Caco-2 (cell line): Measurements from ENCODE around the gene TGFBRAP1. TPM values are rescaled to one million over a fixed set of nuclear protein-coding genes. Genes with fewer than 3 reads are reported as not detected.
"Not testable (repeated sequence)": the region's sequence is repeated elsewhere in the genome, so short reads cannot be mapped to it uniquely, and the experiment has no call there.

Experiments used
- BruUV-seq: library from RNA; stranded (reverse); fragments of 400-500 nt; replicated peaks from 2 replicates; lab custom pipeline; 2021; lab: Mats Ljungman, UMichigan
- CTCF ChIA-PET: fragments of 300-600 bp; sonication (Branson Sonifier 250); formaldehyde crosslinking; loops from one replicate; lab custom pipeline; 2022; ENCODE audit warnings: antibody characterized with exemption; lab: Charles Lee
- POLR2A ChIA-PET: fragments of 300-600 bp; sonication (Branson Sonifier 250); formaldehyde crosslinking; loops from one replicate; lab custom pipeline; 2022; ENCODE audit warnings: antibody characterized with exemption; lab: Charles Lee
- DNase-seq, 2 experiments: peaks; one replicate each; pipeline versions ENCODE4 v3.0.0 to v3.0.0-alpha.2; 2020 to 2022
- H3K27me3 ChIP-seq: replicated peaks from 2 replicates; pipeline ENCODE4 v1.6.0; 2011; ENCODE audit warnings: low read length; ENCODE audit not compliant: control insufficient read depth, insufficient read depth
- H3K36me3 ChIP-seq: 2 replicates; pipeline ENCODE4 v1.5.1; 2011; ENCODE audit warnings: low read length; ENCODE audit not compliant: control insufficient read depth, insufficient read depth
- H3K4me1 ChIP-seq: fragments of 250-450 bp; sonication (Bioruptor Pico); 2 replicates; pipeline ENCODE4 v1.5.1; 2020; ENCODE audit warnings: mild to moderate bottlenecking
- H3K4me3 ChIP-seq: 2 replicates; pipeline ENCODE4 v1.5.1; 2011; ENCODE audit warnings: low read depth, mild to moderate bottlenecking, control low read depth, low read length
- H3K9me3 ChIP-seq: fragments of 250-450 bp; sonication (Bioruptor Pico); 2 replicates; pipeline ENCODE4 v1.5.1; 2020; ENCODE audit warnings: mild to moderate bottlenecking, moderate library complexity
- H3K27ac Mint-ChIP-seq: one replicate; pipeline ENCODE4 v1.8.0; 2022; ENCODE audit warnings: mixed read lengths; ENCODE audit not compliant: unreplicated experiment
- H3K27me3 Mint-ChIP-seq: one replicate; pipeline ENCODE4 v1.8.0; 2022; ENCODE audit warnings: mixed read lengths; ENCODE audit not compliant: insufficient read depth, unreplicated experiment
- H3K36me3 Mint-ChIP-seq: one replicate; pipeline ENCODE4 v1.8.0; 2022; ENCODE audit warnings: mild to moderate bottlenecking, mixed read lengths; ENCODE audit not compliant: insufficient read depth, unreplicated experiment
- H3K4me1 Mint-ChIP-seq: one replicate; pipeline ENCODE4 v1.8.0; 2022; ENCODE audit warnings: low read depth, mixed read lengths; ENCODE audit not compliant: unreplicated experiment
- H3K4me3 Mint-ChIP-seq: one replicate; pipeline ENCODE4 v1.8.0; 2022; ENCODE audit warnings: mild to moderate bottlenecking, moderate library complexity, mixed read lengths; ENCODE audit not compliant: unreplicated experiment
- H3K9me3 Mint-ChIP-seq: one replicate; pipeline ENCODE4 v1.8.0; 2022; ENCODE audit warnings: mixed read lengths; ENCODE audit not compliant: unreplicated experiment
- CTCF ChIP-seq, 2 experiments: fragments of 200-600 bp in 1 of 2; IDR thresholded peaks; 1 replicate in 1 of 2; 2 replicates in 1 of 2; pipeline versions ENCODE4 v1.5.1 to v1.8.0; 2011 to 2022; ENCODE audit warnings: antibody characterized with exemption in 1 of 2, control low read depth in 1 of 2, inconsistent platforms in 1 of 2, low read depth in 1 of 2, low read length in 1 of 2, mild to moderate bottlenecking in 1 of 2, moderate library complexity in 1 of 2; ENCODE audit not compliant: insufficient read depth in 1 of 2, severe bottlenecking in 1 of 2, unreplicated experiment in 1 of 2
- intact Hi-C: fragments of 100-400 bp; cut with micrococcal nuclease; formaldehyde crosslinking; loops from one replicate; pipeline ENCODE4 v1.10.0; 2022; ENCODE audit not compliant: unreplicated experiment
- total RNA-seq: library from RNA; stranded (reverse); gene quantifications from 2 replicates; pipeline ENCODE4 v1.2.3, GENCODE V29; 2022

Gene TGFBRAP1
- total RNA-seq, 1 experiment from 2014 or later, result 26.0 TPM

- DNase-seq, result no peak
- Histone ChIP-seq H3K4me3 (no peak overlapping the region), H3K27me3 (no peaks in the 10 kb centered on the region), H3K36me3 (no peaks in the 10 kb centered on the region), H3K9me3 (no peaks in the 10 kb centered on the region), H3K4me1 (peaks cover 12% of the 10 kb centered on the region; the same call in 1 of the 2 replicates)
- no TSS peak for BruUV-seq
- ChIA-PET CTCF (no interaction called here), POLR2A (no interaction called here)
- TF ChIP-seq CTCF (IDR thresholded peaks at IDR 0.05; ENCODE audit: insufficient read depth in 1 of 2, low read depth in 1 of 2, low read length in 1 of 2, severe bottlenecking in 1 of 2, unreplicated experiment in 1 of 2), result no peak
- peaks cover 2% of the 10 kb centered on the region for H3K27me3 Mint-ChIP-seq
- no peak overlapping the region for H3K27ac Mint-ChIP-seq
- H3K9me3 Mint-ChIP-seq, result no peaks in the 10 kb centered on the region
- no peak overlapping the region for H3K4me3 Mint-ChIP-seq
- peaks cover 7% of the 10 kb centered on the region for H3K4me1 Mint-ChIP-seq
- intact Hi-C loops, result no loop called here
- H3K36me3 Mint-ChIP-seq, result peaks cover 7% of the 10 kb centered on the region
Measured at GRCh38 chr2:105254531-105255210, 74.9 kb downstream of the TGFBRAP1 start.

- H3K9me3 Mint-ChIP-seq, result no peaks in the 10 kb centered on the region
- no peak overlapping the region for H3K27ac Mint-ChIP-seq
- Histone ChIP-seq H3K4me1 (peaks cover 12% of the 10 kb centered on the region; the same call in 1 of the 2 replicates), H3K9me3 (no peaks in the 10 kb centered on the region), H3K27me3 (no peaks in the 10 kb centered on the region), H3K36me3 (no peaks in the 10 kb centered on the region), H3K4me3 (no peak overlapping the region)
- peaks cover 7% of the 10 kb centered on the region for H3K4me1 Mint-ChIP-seq
- peaks cover 7% of the 10 kb centered on the region for H3K36me3 Mint-ChIP-seq
- H3K4me3 Mint-ChIP-seq, result no peak overlapping the region
- no peak for DNase-seq
- intact Hi-C loops, result no loop called here
- ChIA-PET POLR2A (no interaction called here), CTCF (no interaction called here)
- BruUV-seq, result no TSS peak
- TF ChIP-seq CTCF (IDR thresholded peaks at IDR 0.05; ENCODE audit: insufficient read depth in 1 of 2, low read depth in 1 of 2, low read length in 1 of 2, severe bottlenecking in 1 of 2, unreplicated experiment in 1 of 2), result no peak
- H3K27me3 Mint-ChIP-seq, result peaks cover 2% of the 10 kb centered on the region
Measured at GRCh38 chr2:105252271-105252670, 77.3 kb downstream of the TGFBRAP1 start.

GRCh38 chr2:105251016-105251648 lies 78.4 kb downstream of the TGFBRAP1 start:
- H3K36me3 ChIP-seq, H3K27me3 ChIP-seq, POLR2A ChIA-PET, H3K9me3 ChIP-seq, H3K27me3 Mint-ChIP-seq, H3K9me3 Mint-ChIP-seq, H3K36me3 Mint-ChIP-seq, BruUV-seq, H3K4me1 ChIP-seq, CTCF ChIA-PET, DNase-seq, H3K4me1 Mint-ChIP-seq, intact Hi-C loops, H3K27ac Mint-ChIP-seq, H3K4me3 ChIP-seq, H3K4me3 Mint-ChIP-seq: not testable (repeated sequence)
